Neural cell (in vitro differentiated cells): Measurements from ENCODE around the gene RCSD1. TPM values are rescaled to one million over a fixed set of nuclear protein-coding genes. Genes with fewer than 3 reads are reported as not detected.

Experiments used
- H2AFZ ChIP-seq: fragments of 200-600, 300-800 bp; sonication (generic), shearing (Covaris generic); 2 replicates; pipeline ENCODE4 v1.6.0; 2014; ENCODE audit warnings: low read depth, mild to moderate bottlenecking, antibody characterized with exemption, low read length, moderate library complexity
- H3F3A ChIP-seq: fragments of 200-600 bp; shearing (Covaris generic); 2 replicates; pipeline ENCODE4 v1.6.1; 2016; ENCODE audit warnings: mild to moderate bottlenecking, moderate library complexity, mixed read lengths, antibody characterized with exemption, low read length; ENCODE audit not compliant: insufficient read depth, poor library complexity, severe bottlenecking
- H3K27ac ChIP-seq: fragments of 200-600, 300-800 bp; sonication (generic), shearing (Covaris generic); 2 replicates; pipeline ENCODE4 v1.5.1; 2014; ENCODE audit warnings: mild to moderate bottlenecking, low read length, moderate library complexity
- H3K27me3 ChIP-seq: fragments of 300-800, 200-600 bp; sonication (generic), shearing (Covaris generic); 2 replicates; pipeline ENCODE4 v1.6.0; 2014; ENCODE audit warnings: mild to moderate bottlenecking, low read depth, low read length, moderate library complexity; ENCODE audit not compliant: insufficient read depth
- H3K36me3 ChIP-seq: fragments of 300-800, 200-600 bp; sonication (generic), shearing (Covaris generic); 2 replicates; pipeline ENCODE4 v1.5.1; 2014; ENCODE audit warnings: mild to moderate bottlenecking, antibody characterized with exemption, low read length, moderate library complexity; ENCODE audit not compliant: insufficient read depth
- H3K4me2 ChIP-seq: fragments of 300-800, 200-600 bp; sonication (generic), shearing (Covaris generic); 2 replicates; pipeline ENCODE4 v1.6.0; 2014; ENCODE audit warnings: mild to moderate bottlenecking, low read length
- H3K4me3 ChIP-seq: fragments of 300-800, 200-600 bp; sonication (generic), shearing (Covaris generic); 2 replicates; pipeline ENCODE4 v1.5.1; 2014; ENCODE audit warnings: mild to moderate bottlenecking, low read length, moderate library complexity
- H3K79me2 ChIP-seq: fragments of 200-600 bp; shearing (Covaris generic); replicated peaks from 2 replicates; pipeline ENCODE4 v1.6.0; 2014; ENCODE audit warnings: mild to moderate bottlenecking, low read length, moderate library complexity; ENCODE audit not compliant: insufficient read depth
- H3K9ac ChIP-seq: fragments of 300-800, 200-600 bp; sonication (generic), shearing (Covaris generic); 2 replicates; pipeline ENCODE4 v1.6.1; 2016; ENCODE audit warnings: mild to moderate bottlenecking, low read length, mixed read lengths
- H3K9me2 ChIP-seq: fragments of 200-600 bp; shearing (Covaris generic); 2 replicates; pipeline ENCODE4 v1.6.1; 2016; ENCODE audit warnings: mild to moderate bottlenecking, low read length, mixed read lengths; ENCODE audit not compliant: insufficient read depth
- H3K9me3 ChIP-seq: fragments of 200-600, 300-800 bp; sonication (generic), shearing (Covaris generic); 2 replicates; pipeline ENCODE4 v1.6.1; 2016; ENCODE audit warnings: mild to moderate bottlenecking, mixed run types, low read length, moderate library complexity, mixed read lengths
- H4K20me1 ChIP-seq: fragments of 200-600 bp; shearing (Covaris generic); 2 replicates; pipeline ENCODE4 v1.6.1; 2016; ENCODE audit warnings: mild to moderate bottlenecking, mixed run types; ENCODE audit not compliant: insufficient read depth
- EP300 ChIP-seq: fragments of 450-650 bp; conservative IDR thresholded peaks from 2 replicates; pipeline ENCODE4 v1.6.1; 2014; ENCODE audit warnings: antibody characterized with exemption, mild to moderate bottlenecking, moderate library complexity; ENCODE audit not compliant: poor library complexity, severe bottlenecking
- EZH2 ChIP-seq: fragments of 200-600, 300-800 bp; shearing (Covaris generic), sonication (generic); IDR thresholded peaks from 2 replicates; pipeline ENCODE4 v1.6.1; 2014; ENCODE audit warnings: antibody characterized with exemption, low read length, borderline replicate concordance, mild to moderate bottlenecking; ENCODE audit not compliant: insufficient read depth, poor library complexity, severe bottlenecking
- MXI1 ChIP-seq: fragments of 450-650 bp; conservative IDR thresholded peaks from 2 replicates; pipeline ENCODE4 v1.6.1; 2014; ENCODE audit warnings: antibody characterized with exemption, mild to moderate bottlenecking; ENCODE audit not compliant: poor library complexity, severe bottlenecking
- POLR2AphosphoS5 ChIP-seq: IDR thresholded peaks from 2 replicates; pipeline ENCODE4 v1.6.1; 2012
- RAD21 ChIP-seq: fragments of 450-650 bp; conservative IDR thresholded peaks from 2 replicates; pipeline ENCODE4 v1.6.1; 2014; ENCODE audit warnings: antibody characterized with exemption, mild to moderate bottlenecking, moderate library complexity
- SMC3 ChIP-seq: fragments of 450-650 bp; conservative IDR thresholded peaks from 2 replicates; pipeline ENCODE4 v1.6.1; 2014; ENCODE audit warnings: antibody characterized with exemption, mild to moderate bottlenecking, moderate library complexity; ENCODE audit not compliant: poor library complexity
- TAF1 ChIP-seq: IDR thresholded peaks from 2 replicates; pipeline ENCODE4 v1.6.1; 2012; ENCODE audit warnings: low read depth
- polyA plus RNA-seq: library from polyadenylated mRNA; depleted of rRNA; stranded (reverse); fragments of >200 nt; gene quantifications from 2 replicates; pipeline ENCODE4 v1.2.3, GENCODE V29; 2014
- TF ChIP-seq, protein P1 (sequence below): fragments of 450-650 bp; IDR thresholded peaks from 2 replicates; pipeline ENCODE4 v1.5.1; 2014; ENCODE audit warnings: antibody characterized with exemption, mild to moderate bottlenecking, moderate library complexity; ENCODE audit not compliant: poor library complexity, severe bottlenecking
- TF ChIP-seq, protein P2 (sequence below): IDR thresholded peaks from 2 replicates; pipeline ENCODE4 v1.6.1; 2012; ENCODE audit warnings: borderline replicate concordance

The RCSD1 gene
- polyA plus RNA-seq, 1 donor from 2014 or later, result not detected

DNA sequence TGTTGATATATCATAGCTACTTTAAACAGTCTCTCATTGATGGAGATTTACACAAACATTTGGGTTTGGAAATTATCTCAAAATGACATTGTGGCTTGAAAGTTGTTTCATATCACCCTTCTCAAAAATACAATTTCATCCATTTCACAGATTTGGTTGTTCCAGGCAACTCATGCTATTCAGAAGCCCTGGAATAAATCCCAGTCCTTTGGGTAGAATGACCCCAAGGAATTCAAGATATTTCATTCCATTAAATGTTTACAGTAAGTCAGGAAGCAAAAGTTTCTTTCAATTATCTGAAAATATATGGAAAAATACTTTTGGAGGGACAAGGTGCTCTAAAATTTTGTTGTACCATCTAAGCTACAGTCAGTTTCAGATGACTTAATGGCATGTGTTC is 118.9 kb downstream of the RCSD1 start:
- H3K9me2 ChIP-seq, result no peaks in the 10 kb centered on the region
- TF ChIP-seq EP300, result no peak
- TF ChIP-seq, protein P1, sequence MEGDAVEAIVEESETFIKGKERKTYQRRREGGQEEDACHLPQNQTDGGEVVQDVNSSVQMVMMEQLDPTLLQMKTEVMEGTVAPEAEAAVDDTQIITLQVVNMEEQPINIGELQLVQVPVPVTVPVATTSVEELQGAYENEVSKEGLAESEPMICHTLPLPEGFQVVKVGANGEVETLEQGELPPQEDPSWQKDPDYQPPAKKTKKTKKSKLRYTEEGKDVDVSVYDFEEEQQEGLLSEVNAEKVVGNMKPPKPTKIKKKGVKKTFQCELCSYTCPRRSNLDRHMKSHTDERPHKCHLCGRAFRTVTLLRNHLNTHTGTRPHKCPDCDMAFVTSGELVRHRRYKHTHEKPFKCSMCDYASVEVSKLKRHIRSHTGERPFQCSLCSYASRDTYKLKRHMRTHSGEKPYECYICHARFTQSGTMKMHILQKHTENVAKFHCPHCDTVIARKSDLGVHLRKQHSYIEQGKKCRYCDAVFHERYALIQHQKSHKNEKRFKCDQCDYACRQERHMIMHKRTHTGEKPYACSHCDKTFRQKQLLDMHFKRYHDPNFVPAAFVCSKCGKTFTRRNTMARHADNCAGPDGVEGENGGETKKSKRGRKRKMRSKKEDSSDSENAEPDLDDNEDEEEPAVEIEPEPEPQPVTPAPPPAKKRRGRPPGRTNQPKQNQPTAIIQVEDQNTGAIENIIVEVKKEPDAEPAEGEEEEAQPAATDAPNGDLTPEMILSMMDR, result no peak
- TF ChIP-seq EZH2, result no peak
- no peak for TF ChIP-seq TAF1
- TF ChIP-seq RAD21, result no peak
- no peak for TF ChIP-seq SMC3
- TF ChIP-seq MXI1, result no peak
- TF ChIP-seq, protein P2, sequence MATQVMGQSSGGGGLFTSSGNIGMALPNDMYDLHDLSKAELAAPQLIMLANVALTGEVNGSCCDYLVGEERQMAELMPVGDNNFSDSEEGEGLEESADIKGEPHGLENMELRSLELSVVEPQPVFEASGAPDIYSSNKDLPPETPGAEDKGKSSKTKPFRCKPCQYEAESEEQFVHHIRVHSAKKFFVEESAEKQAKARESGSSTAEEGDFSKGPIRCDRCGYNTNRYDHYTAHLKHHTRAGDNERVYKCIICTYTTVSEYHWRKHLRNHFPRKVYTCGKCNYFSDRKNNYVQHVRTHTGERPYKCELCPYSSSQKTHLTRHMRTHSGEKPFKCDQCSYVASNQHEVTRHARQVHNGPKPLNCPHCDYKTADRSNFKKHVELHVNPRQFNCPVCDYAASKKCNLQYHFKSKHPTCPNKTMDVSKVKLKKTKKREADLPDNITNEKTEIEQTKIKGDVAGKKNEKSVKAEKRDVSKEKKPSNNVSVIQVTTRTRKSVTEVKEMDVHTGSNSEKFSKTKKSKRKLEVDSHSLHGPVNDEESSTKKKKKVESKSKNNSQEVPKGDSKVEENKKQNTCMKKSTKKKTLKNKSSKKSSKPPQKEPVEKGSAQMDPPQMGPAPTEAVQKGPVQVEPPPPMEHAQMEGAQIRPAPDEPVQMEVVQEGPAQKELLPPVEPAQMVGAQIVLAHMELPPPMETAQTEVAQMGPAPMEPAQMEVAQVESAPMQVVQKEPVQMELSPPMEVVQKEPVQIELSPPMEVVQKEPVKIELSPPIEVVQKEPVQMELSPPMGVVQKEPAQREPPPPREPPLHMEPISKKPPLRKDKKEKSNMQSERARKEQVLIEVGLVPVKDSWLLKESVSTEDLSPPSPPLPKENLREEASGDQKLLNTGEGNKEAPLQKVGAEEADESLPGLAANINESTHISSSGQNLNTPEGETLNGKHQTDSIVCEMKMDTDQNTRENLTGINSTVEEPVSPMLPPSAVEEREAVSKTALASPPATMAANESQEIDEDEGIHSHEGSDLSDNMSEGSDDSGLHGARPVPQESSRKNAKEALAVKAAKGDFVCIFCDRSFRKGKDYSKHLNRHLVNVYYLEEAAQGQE, result no peak
- TF ChIP-seq POLR2AphosphoS5, result no peak
- H3K4me2 ChIP-seq, result no peak overlapping the region
- H3K9me3 ChIP-seq, result no peaks in the 10 kb centered on the region
- H3F3A ChIP-seq, result no peaks in the 10 kb centered on the region
- H4K20me1 ChIP-seq, result no peaks in the 10 kb centered on the region
- no peak overlapping the region for H3K9ac ChIP-seq
- no peak overlapping the region for H3K4me3 ChIP-seq
- H3K36me3 ChIP-seq, result no peaks in the 10 kb centered on the region
- H3K27ac ChIP-seq, result no peak overlapping the region
- peaks cover 22% of the 10 kb centered on the region for H3K79me2 ChIP-seq
- no peak overlapping the region for H2AFZ ChIP-seq
- H3K27me3 ChIP-seq, result no peaks in the 10 kb centered on the region

DNA sequence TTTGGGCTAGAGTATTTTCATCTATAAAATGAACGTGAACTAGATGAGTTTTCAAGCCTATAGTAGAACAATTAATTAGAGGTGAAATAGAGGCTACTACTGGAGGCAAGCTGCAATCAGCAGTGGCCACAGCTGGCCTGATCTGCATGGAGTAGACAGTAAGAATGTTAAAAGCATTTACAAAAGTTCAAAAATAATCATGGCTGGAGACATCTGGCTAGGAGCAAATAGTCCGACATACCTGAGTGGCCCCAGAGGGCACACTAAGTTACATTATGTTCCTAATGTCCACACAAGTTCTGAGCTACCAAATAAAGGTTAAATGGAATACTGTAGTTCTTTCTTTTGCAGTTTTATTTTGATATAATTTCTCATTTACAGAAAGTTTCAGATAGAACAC is 119.7 kb downstream of the RCSD1 start:
- no peaks in the 10 kb centered on the region for H3K9me3 ChIP-seq
- H3K4me3 ChIP-seq, result no peak overlapping the region
- no peak overlapping the region for H2AFZ ChIP-seq
- no peak overlapping the region for H3K27ac ChIP-seq
- no peaks in the 10 kb centered on the region for H3K27me3 ChIP-seq
- H3K36me3 ChIP-seq, result no peaks in the 10 kb centered on the region
- no peak overlapping the region for H3K4me2 ChIP-seq
- H3K9me2 ChIP-seq, result no peaks in the 10 kb centered on the region
- H4K20me1 ChIP-seq, result no peaks in the 10 kb centered on the region
- no peaks in the 10 kb centered on the region for H3F3A ChIP-seq
- H3K9ac ChIP-seq, result no peak overlapping the region
- TF ChIP-seq EZH2 (no peak), SMC3 (no peak), RAD21 (no peak), TAF1 (no peak), MXI1 (no peak), EP300 (no peak), POLR2AphosphoS5 (no peak)
- TF ChIP-seq, protein P2, result no peak
- TF ChIP-seq, protein P1, result no peak
- H3K79me2 ChIP-seq, result peaks cover 22% of the 10 kb centered on the region
